Measurements from ENCODE around the gene ZMIZ1.
A peak's percentile ranks its signal among the peaks of the same experiment; 100 is the strongest.

ZMIZ1 gene

DNA sequence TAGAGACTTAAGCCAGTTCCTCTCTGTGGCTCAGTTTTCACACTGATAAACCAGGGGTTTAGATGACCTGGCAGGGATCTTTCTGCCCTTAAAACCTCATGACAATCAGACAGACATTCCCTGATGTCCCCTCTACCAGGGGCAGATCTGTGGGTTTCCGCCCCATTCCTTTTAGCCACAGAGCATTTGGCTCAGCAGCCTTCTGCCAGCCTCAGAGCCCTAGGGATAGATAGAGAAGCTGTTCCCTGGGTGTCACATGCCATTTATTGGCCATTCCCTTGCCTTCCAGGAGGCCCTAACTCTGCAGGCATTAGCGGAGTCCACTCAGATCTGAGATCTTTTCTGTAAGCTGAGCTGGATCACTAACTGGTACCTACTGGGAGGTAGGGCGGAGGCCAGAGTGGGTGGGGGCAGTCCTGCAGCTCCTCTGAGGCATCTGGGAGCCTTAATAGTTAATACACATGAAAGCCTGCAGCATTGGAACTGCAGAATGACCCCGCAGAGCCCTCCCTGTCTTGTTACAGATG, 101.5 kb downstream of the ZMIZ1 start:
- Histone ChIP-seq H3K9ac (ENCODE audit: low read depth in 1 of 2, low read length in 2 of 2) (no peak overlapping the region), H3K4me3 (ENCODE audit: low read length in 2 of 2) (no peak overlapping the region), H3K27me3 (ENCODE audit: control insufficient read depth in 2 of 2, insufficient read depth in 2 of 2, low read length in 2 of 2) (no peaks in the 10 kb centered on the region), H3K36me3 (ENCODE audit: control insufficient read depth in 2 of 2, insufficient read depth in 2 of 2, low read length in 2 of 2) (peaks cover 43 to 47% of the 10 kb centered on the region in 2 donors), H3K4me1 (ENCODE audit: control insufficient read depth in 2 of 2, insufficient read depth in 2 of 2, low read length in 2 of 2) (peaks cover 2 to 3% of the 10 kb centered on the region in 2 donors), H3K27ac (ENCODE audit: low read depth in 2 of 2, low read length in 2 of 2) (no peak overlapping the region), H3K9me3 (ENCODE audit: control insufficient read depth in 2 of 2, low read length in 2 of 2) (no peaks in the 10 kb centered on the region)

DNA sequence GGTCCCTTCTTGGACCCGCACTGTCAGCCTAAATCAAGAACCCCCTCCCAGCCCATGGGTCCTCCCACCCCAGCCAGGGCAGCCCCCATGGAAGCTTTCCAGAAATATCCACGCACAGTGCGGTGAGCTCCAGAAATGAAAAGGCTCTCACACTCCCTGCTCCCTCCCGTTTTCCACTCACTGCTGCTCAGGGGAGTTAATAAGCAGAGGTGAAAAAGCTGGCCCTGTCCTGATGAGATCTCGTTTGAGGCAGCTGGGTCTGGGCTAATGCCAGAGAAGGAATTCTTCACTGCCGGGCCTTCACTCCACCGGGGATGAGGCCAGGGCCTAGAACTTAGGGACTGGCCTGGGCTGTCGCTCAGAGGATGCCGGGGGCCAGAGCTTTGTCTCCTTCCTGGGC, 102.2 kb downstream of the ZMIZ1 start:
- Histone ChIP-seq H3K9me3 (ENCODE audit: control insufficient read depth in 2 of 2, low read length in 2 of 2) (no peaks in the 10 kb centered on the region), H3K4me1 (ENCODE audit: control insufficient read depth in 2 of 2, insufficient read depth in 2 of 2, low read length in 2 of 2) (peaks cover 0 to 3% of the 10 kb centered on the region in 2 donors), H3K4me3 (ENCODE audit: low read length in 2 of 2) (no peak overlapping the region), H3K36me3 (ENCODE audit: control insufficient read depth in 2 of 2, insufficient read depth in 2 of 2, low read length in 2 of 2) (peaks cover 42 to 47% of the 10 kb centered on the region in 2 donors), H3K27ac (ENCODE audit: low read depth in 2 of 2, low read length in 2 of 2) (no peak overlapping the region), H3K9ac (ENCODE audit: low read depth in 1 of 2, low read length in 2 of 2) (no peak overlapping the region), H3K27me3 (ENCODE audit: control insufficient read depth in 2 of 2, insufficient read depth in 2 of 2, low read length in 2 of 2) (no peaks in the 10 kb centered on the region)

DNA sequence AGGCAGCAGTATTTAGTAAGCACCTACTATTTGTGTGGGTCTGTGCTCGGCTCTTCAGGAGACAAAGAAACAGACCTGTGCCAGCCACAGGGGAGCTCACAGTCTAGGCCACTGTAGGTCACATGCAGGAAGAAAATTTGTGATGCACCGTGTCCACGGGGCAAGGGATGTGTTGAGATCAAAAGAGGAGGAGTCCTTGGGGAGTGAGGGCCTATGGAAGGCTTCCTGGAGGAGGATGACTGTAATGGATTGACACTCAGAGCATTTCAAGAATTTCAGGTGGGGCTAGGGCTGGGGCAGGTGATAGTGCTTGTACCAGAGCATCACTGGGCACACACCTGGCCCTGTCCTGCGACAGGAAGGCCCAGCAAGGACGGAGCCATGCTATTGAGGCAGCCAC, 102.7 kb downstream of the ZMIZ1 start:
- no peak overlapping the region for H3K9ac ChIP-seq (ENCODE audit: low read depth in 1 of 2, low read length in 2 of 2)
- H3K27me3 ChIP-seq (ENCODE audit: control insufficient read depth in 2 of 2, insufficient read depth in 2 of 2, low read length in 2 of 2): no peaks in the 10 kb centered on the region
- no peak overlapping the region for H3K27ac ChIP-seq (ENCODE audit: low read depth in 2 of 2, low read length in 2 of 2)
- H3K4me1 ChIP-seq (ENCODE audit: control insufficient read depth in 2 of 2, insufficient read depth in 2 of 2, low read length in 2 of 2): peaks cover 3 to 9% of the 10 kb centered on the region in 2 donors
- H3K4me3 ChIP-seq (ENCODE audit: low read length in 2 of 2): no peak overlapping the region
- peaks cover 37 to 48% of the 10 kb centered on the region in 2 donors for H3K36me3 ChIP-seq (ENCODE audit: control insufficient read depth in 2 of 2, insufficient read depth in 2 of 2, low read length in 2 of 2)
- no peaks in the 10 kb centered on the region for H3K9me3 ChIP-seq (ENCODE audit: control insufficient read depth in 2 of 2, low read length in 2 of 2)

DNA sequence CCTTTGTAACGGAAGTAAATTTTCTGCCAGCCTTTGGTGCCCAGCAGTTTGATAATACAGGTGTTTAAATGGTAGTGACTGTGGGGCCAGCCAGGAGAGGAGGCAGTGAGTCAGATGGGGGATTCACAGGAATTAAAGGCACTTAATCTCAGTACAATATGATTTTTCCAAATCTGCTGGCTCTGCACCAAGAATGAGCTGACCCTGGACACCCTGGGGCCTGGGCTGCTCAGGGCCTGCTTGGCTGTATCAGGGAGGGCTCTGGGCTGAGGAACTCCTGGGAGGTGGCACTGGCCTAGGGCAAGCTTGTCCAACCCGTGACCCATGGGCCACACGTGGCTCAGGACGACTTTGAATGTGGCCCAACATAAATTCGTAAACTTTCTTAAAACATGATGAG, 104.1 kb downstream of the ZMIZ1 start:
- peaks cover 8 to 17% of the 10 kb centered on the region in 2 donors for H3K4me1 ChIP-seq (ENCODE audit: control insufficient read depth in 2 of 2, insufficient read depth in 2 of 2, low read length in 2 of 2)
- no peak overlapping the region for H3K4me3 ChIP-seq (ENCODE audit: low read length in 2 of 2)
- no peak overlapping the region for H3K9ac ChIP-seq (ENCODE audit: low read depth in 1 of 2, low read length in 2 of 2)
- no peak overlapping the region for H3K27ac ChIP-seq (ENCODE audit: low read depth in 2 of 2, low read length in 2 of 2)
- peaks cover 24 to 47% of the 10 kb centered on the region in 2 donors for H3K36me3 ChIP-seq (ENCODE audit: control insufficient read depth in 2 of 2, insufficient read depth in 2 of 2, low read length in 2 of 2)
- no peaks in the 10 kb centered on the region for H3K9me3 ChIP-seq (ENCODE audit: control insufficient read depth in 2 of 2, low read length in 2 of 2)
- H3K27me3 ChIP-seq (ENCODE audit: control insufficient read depth in 2 of 2, insufficient read depth in 2 of 2, low read length in 2 of 2): no peaks in the 10 kb centered on the region

DNA sequence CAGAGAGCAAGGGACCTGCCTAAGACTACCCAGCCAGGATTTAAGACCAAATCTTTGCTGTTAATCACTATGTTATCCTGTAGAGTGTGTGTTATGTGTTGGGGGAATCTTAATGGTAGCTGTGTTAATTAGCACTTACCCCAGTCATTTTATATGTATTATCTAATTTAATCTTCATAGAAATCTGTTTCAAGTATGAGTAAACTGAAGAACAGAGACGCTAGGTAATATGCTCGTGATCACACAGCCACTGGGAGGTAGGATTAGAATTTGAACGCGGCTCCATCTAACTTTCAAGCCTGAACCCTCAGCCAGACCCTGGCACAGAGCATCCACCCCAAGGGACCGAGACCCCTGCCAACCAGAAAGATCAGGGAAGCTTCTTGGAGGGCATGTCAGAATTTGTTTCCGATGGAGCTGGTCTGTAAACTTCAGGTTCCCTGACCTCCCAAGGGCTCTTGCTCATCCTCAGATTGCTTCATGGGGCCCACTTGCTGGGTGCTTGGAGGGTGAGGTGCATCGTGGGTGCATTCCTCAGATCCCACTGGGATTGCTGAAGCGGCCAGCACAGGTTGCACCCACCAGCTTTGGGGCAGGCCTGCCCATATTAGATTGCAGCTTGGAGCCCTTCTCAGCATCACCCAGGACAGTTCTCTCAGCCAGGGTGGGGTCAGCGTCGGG, 105.0 kb downstream of the ZMIZ1 start:
- H3K27ac ChIP-seq (ENCODE audit: low read depth in 2 of 2, low read length in 2 of 2): no peak overlapping the region
- H3K27me3 ChIP-seq (ENCODE audit: control insufficient read depth in 2 of 2, insufficient read depth in 2 of 2, low read length in 2 of 2): no peaks in the 10 kb centered on the region
- H3K4me3 ChIP-seq (ENCODE audit: low read length in 2 of 2): no peak overlapping the region
- peaks cover 13 to 20% of the 10 kb centered on the region in 2 donors for H3K4me1 ChIP-seq (ENCODE audit: control insufficient read depth in 2 of 2, insufficient read depth in 2 of 2, low read length in 2 of 2)
- no peaks in the 10 kb centered on the region for H3K9me3 ChIP-seq (ENCODE audit: control insufficient read depth in 2 of 2, low read length in 2 of 2)
- H3K9ac ChIP-seq (ENCODE audit: low read depth in 1 of 2, low read length in 2 of 2): no peak overlapping the region
- peaks cover 17 to 40% of the 10 kb centered on the region in 2 donors for H3K36me3 ChIP-seq (ENCODE audit: control insufficient read depth in 2 of 2, insufficient read depth in 2 of 2, low read length in 2 of 2)

DNA sequence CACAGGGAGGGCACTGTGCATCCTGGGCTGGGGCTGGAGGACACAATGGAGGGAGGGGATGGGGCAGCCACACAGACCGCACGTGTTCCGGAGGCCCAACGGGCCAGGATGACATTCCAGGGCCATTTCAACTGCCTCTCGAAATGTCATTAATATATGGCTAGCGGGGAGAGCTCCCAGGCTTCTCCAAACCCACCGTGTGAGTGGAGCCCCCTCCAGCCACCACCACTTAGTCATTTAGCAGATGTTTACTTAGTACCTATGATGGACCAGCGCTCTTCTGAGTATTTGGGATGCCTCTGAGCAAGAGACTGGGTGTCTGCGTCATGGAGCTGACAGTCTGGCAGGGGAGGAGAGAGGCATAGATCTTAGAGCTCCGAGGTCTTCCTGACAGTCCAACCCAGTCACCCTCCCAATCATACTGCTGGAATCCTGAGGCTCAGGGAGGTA, 107.3 kb downstream of the ZMIZ1 start:
- Histone ChIP-seq H3K9ac (ENCODE audit: low read depth in 1 of 2, low read length in 2 of 2) (no peak overlapping the region), H3K9me3 (ENCODE audit: control insufficient read depth in 2 of 2, low read length in 2 of 2) (no peaks in the 10 kb centered on the region), H3K27ac (ENCODE audit: low read depth in 2 of 2, low read length in 2 of 2) (no peak overlapping the region), H3K36me3 (ENCODE audit: control insufficient read depth in 2 of 2, insufficient read depth in 2 of 2, low read length in 2 of 2) (peaks cover 0 to 24% of the 10 kb centered on the region in 2 donors), H3K4me3 (ENCODE audit: low read length in 2 of 2) (no peak overlapping the region), H3K4me1 (ENCODE audit: control insufficient read depth in 2 of 2, insufficient read depth in 2 of 2, low read length in 2 of 2) (peaks cover 13 to 20% of the 10 kb centered on the region in 2 donors), H3K27me3 (ENCODE audit: control insufficient read depth in 2 of 2, insufficient read depth in 2 of 2, low read length in 2 of 2) (no peaks in the 10 kb centered on the region)

DNA sequence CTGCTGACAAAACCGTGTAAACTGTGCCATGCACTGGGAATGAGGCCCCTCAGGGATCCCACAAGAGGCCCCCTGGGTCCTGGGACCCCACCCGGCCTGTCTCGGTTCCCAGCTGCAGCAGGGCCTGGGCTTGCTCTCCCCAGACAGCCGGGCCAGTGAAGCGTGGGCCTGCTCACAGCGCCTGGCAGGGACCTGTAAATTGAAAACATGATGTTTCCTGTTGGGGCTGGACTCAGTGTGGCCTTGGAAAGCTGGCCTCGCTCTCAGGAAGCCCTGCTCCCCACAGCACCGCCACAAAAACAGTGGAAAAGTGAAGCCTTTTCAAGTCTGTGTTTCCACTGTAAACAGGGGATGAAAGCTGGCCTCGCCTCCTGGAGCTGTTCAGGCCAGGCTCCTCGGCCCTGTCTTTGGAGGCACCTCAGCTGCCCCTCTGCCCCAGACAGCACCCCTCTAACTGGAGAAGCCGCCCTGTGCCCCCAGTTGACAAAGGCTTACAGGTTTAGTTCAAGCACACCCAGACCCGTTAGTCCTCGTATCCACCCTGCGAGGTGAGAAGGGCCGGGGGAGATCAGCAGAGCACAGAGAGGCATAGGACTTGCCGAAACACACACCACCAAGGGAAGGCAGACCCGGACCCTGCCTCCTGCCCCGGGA, 108.3 kb downstream of the ZMIZ1 start:
- H3K9ac ChIP-seq (ENCODE audit: low read depth in 1 of 2, low read length in 2 of 2): no peak overlapping the region
- H3K9me3 ChIP-seq (ENCODE audit: control insufficient read depth in 2 of 2, low read length in 2 of 2): no peaks in the 10 kb centered on the region
- no peak overlapping the region for H3K4me3 ChIP-seq (ENCODE audit: low read length in 2 of 2)
- H3K27me3 ChIP-seq (ENCODE audit: control insufficient read depth in 2 of 2, insufficient read depth in 2 of 2, low read length in 2 of 2): no peaks in the 10 kb centered on the region
- peaks cover 13 to 25% of the 10 kb centered on the region in 2 donors for H3K4me1 ChIP-seq (ENCODE audit: control insufficient read depth in 2 of 2, insufficient read depth in 2 of 2, low read length in 2 of 2)
- H3K36me3 ChIP-seq (ENCODE audit: control insufficient read depth in 2 of 2, insufficient read depth in 2 of 2, low read length in 2 of 2): peaks cover 0 to 20% of the 10 kb centered on the region in 2 donors
- H3K27ac ChIP-seq (ENCODE audit: low read depth in 2 of 2, low read length in 2 of 2): peak overlapping the region; percentile 41 to 58

DNA sequence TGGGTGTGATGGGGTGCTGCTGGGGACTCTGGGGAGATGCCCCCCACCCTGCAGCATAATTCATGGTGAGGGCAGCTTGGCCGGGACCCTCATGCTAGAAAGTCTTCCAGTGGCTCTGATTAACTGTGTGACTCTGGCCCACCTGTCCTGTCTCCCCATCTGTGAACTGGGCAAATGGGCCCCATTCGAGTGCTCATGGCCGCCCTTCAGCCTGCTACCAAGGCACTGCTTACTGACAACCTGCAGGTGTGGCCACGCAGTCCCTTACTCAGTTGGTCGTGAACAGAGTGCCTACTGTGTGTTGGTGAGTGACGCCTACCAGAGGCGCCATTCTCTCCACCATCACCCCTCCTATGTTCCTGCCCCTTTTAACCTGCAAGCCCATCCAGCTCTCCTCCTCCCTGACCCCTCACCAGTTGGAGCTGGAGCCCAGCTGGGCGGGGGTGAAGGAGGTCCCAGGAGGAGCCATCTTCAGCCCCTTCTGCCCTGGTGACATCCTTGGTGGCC, 109.4 kb downstream of the ZMIZ1 start:
- peak overlapping the region in 1 of 2 donors; percentile 9 for H3K27ac ChIP-seq (ENCODE audit: low read depth in 2 of 2, low read length in 2 of 2)

DNA sequence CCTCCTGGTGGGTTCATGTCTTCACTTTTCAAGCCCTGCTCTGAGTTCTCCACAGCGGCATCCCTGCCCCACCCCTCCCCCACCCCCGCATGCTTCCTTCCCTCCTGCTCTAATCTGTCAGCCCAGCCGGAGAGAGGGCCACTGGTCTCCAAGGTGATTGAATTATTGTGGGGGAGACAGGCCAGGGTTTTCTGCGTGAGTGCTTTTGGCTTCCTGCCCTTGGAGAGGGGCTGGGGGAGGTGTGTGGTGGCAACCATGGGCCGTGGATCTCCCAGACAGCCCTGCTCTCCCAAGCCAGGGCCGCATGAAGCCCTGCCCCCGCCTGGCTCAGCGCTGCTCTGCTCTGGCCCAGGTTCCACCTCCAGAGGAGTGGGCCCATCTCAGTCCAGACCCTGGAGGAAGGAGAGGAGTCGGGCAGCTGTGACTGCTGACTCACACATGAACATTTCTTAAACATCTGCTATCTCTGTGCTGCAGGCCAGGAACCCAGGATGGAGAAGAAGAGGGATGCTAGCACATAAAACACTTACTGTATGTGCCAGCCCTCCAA, 109.9 kb downstream of the ZMIZ1 start:
- H3K4me1 ChIP-seq (ENCODE audit: control insufficient read depth in 2 of 2, insufficient read depth in 2 of 2, low read length in 2 of 2): peaks cover 20 to 42% of the 10 kb centered on the region in 2 donors
- peak overlapping the region in 1 of 2 donors; percentile 23 for H3K27ac ChIP-seq (ENCODE audit: low read depth in 2 of 2, low read length in 2 of 2)
- no peaks in the 10 kb centered on the region for H3K27me3 ChIP-seq (ENCODE audit: control insufficient read depth in 2 of 2, insufficient read depth in 2 of 2, low read length in 2 of 2)
- H3K9ac ChIP-seq (ENCODE audit: low read depth in 1 of 2, low read length in 2 of 2): no peak overlapping the region
- peaks cover 0 to 17% of the 10 kb centered on the region in 2 donors for H3K36me3 ChIP-seq (ENCODE audit: control insufficient read depth in 2 of 2, insufficient read depth in 2 of 2, low read length in 2 of 2)
- no peaks in the 10 kb centered on the region for H3K9me3 ChIP-seq (ENCODE audit: control insufficient read depth in 2 of 2, low read length in 2 of 2)
- no peak overlapping the region for H3K4me3 ChIP-seq (ENCODE audit: low read length in 2 of 2)

More for the DNA sequence above, 109.4 kb downstream of the ZMIZ1 start:
- H3K4me1 ChIP-seq (ENCODE audit: control insufficient read depth in 2 of 2, insufficient read depth in 2 of 2, low read length in 2 of 2): peaks cover 15 to 36% of the 10 kb centered on the region in 2 donors
- H3K27me3 ChIP-seq (ENCODE audit: control insufficient read depth in 2 of 2, insufficient read depth in 2 of 2, low read length in 2 of 2): no peaks in the 10 kb centered on the region
- peaks cover 0 to 20% of the 10 kb centered on the region in 2 donors for H3K36me3 ChIP-seq (ENCODE audit: control insufficient read depth in 2 of 2, insufficient read depth in 2 of 2, low read length in 2 of 2)
- no peaks in the 10 kb centered on the region for H3K9me3 ChIP-seq (ENCODE audit: control insufficient read depth in 2 of 2, low read length in 2 of 2)
- no peak overlapping the region for H3K9ac ChIP-seq (ENCODE audit: low read depth in 1 of 2, low read length in 2 of 2)
- no peak overlapping the region for H3K4me3 ChIP-seq (ENCODE audit: low read length in 2 of 2)

Measured in mucosa of rectum (tissue), 2 donors.